T-cell (primary cell): ENCODE data around the gene ACOX3. TPM values are rescaled to one million over a fixed set of nuclear protein-coding genes. Genes with fewer than 3 reads are reported as not detected.

Experiments used
- ATAC-seq, 4 experiments: fragments of 200-7000 bp in 3 of 4; fragments of 150-1000 bp in 1 of 4; cut with Tn5 transposase; replicated peaks in 1 of 4; 1 replicate in 3 of 4; 2 replicates in 1 of 4; pipeline ENCODE4 v1.10.0; 2021; ENCODE audit warnings: moderate library complexity in 3 of 4, mild to moderate bottlenecking in 2 of 4, moderate number of reproducible peaks in 1 of 4
- CTCF ChIA-PET, 2 donors: fragments of 300-600 bp; sonication (Branson Sonifier 250); formaldehyde crosslinking; loops; one replicate each; lab custom pipeline; 2022; ENCODE audit warnings: antibody characterized with exemption in 2 of 2; lab: Charles Lee
- POLR2A ChIA-PET, 2 donors: fragments of 300-600 bp; sonication (Branson Sonifier 250); formaldehyde crosslinking; loops; one replicate each; lab custom pipeline; 2022; ENCODE audit warnings: antibody characterized with exemption in 2 of 2; lab: Charles Lee
- DNase-seq, 35 experiments: peaks; one replicate each; pipeline versions ENCODE4 v3.0.0 to v3.0.0-alpha.2; 2013 to 2023
- H3K27ac ChIP-seq: one replicate; pipeline ENCODE4 v1.5.1; 2013; ENCODE audit warnings: low read length
- H3K27me3 ChIP-seq, 2 experiments: replicated peaks in 1 of 2; 1 replicate in 1 of 2; 2 replicates in 1 of 2; pipeline versions ENCODE4 v1.6.1 to v1.7.0; 2013; ENCODE audit warnings: low read length in 1 of 2, mixed read lengths in 1 of 2; ENCODE audit not compliant: control insufficient read depth in 2 of 2, insufficient read depth in 2 of 2; ENCODE audit errors: extremely low read depth in 1 of 2
- H3K36me3 ChIP-seq, 2 donors: 1 replicate in 1 of 2; 2 replicates in 1 of 2; pipeline versions ENCODE4 v1.6.1 to v1.7.0; 2013; ENCODE audit warnings: low read length in 1 of 2; ENCODE audit not compliant: control insufficient read depth in 2 of 2, insufficient read depth in 1 of 2; ENCODE audit errors: extremely low read depth in 1 of 2
- H3K4me1 ChIP-seq, 2 experiments: 1 replicate in 1 of 2; 2 replicates in 1 of 2; pipeline versions ENCODE4 v1.6.1 to v1.7.0; 2013; ENCODE audit warnings: low read length in 2 of 2, mixed read lengths in 1 of 2; ENCODE audit not compliant: insufficient read depth in 2 of 2, control insufficient read depth in 1 of 2; ENCODE audit errors: extremely low read depth in 1 of 2
- H3K4me3 ChIP-seq, 2 donors: 1 replicate in 1 of 2; 2 replicates in 1 of 2; pipeline versions ENCODE4 v1.5.1 to v1.7.0; 2013; ENCODE audit warnings: mild to moderate bottlenecking in 2 of 2, low read length in 1 of 2, moderate library complexity in 1 of 2; ENCODE audit not compliant: control insufficient read depth in 1 of 2; ENCODE audit errors: extremely low read depth in 1 of 2
- H3K9me3 ChIP-seq: 2 replicates; pipeline ENCODE4 v1.7.0; 2013
- H3K27ac Mint-ChIP-seq, 2 donors: one replicate each; pipeline ENCODE4 v1.8.0; 2020 to 2021; ENCODE audit warnings: mild to moderate bottlenecking in 2 of 2, mixed read lengths in 2 of 2
- H3K27me3 Mint-ChIP-seq, 2 donors: one replicate each; pipeline ENCODE4 v1.8.0; 2021 to 2022; ENCODE audit warnings: mixed read lengths in 2 of 2
- H3K36me3 Mint-ChIP-seq: one replicate; pipeline ENCODE4 v1.8.0; 2021; ENCODE audit warnings: mixed read lengths
- H3K4me1 Mint-ChIP-seq, 3 donors: one replicate each; pipeline ENCODE4 v1.8.0; 2020 to 2022; ENCODE audit warnings: mixed read lengths in 3 of 3, mild to moderate bottlenecking in 1 of 3
- H3K4me3 Mint-ChIP-seq, 3 donors: one replicate each; pipeline ENCODE4 v1.8.0; 2020 to 2022; ENCODE audit warnings: mild to moderate bottlenecking in 3 of 3, mixed read lengths in 3 of 3, moderate library complexity in 3 of 3
- H3K9me3 Mint-ChIP-seq, 3 donors: one replicate each; pipeline ENCODE4 v1.8.0; 2020 to 2022; ENCODE audit warnings: mixed read lengths in 3 of 3
- WGBS: methylation state at CpG from one replicate; pipeline ENCODE4 v1.1.5; 2013; ENCODE audit warnings: missing lambda C conversion rate; ENCODE audit not compliant: insufficient coverage; 5-methylcytosine and 5-hydroxymethylcytosine counted together
- total RNA-seq, 35 experiments: library from RNA in 6 of 35; stranded (reverse) in 6 of 35; fragments of 120-200 nt in 1 of 35; gene quantifications; one replicate each; pipeline versions ENCODE4 v1.2.1 to v1.2.4 and lab custom pipeline; 2013 to 2026

ACOX3 gene
- total RNA-seq, 5 donors from 2014 or later (not counting 1 experiment from before 2014, with no cell fraction given) = 9.4 to 20.7 (median 15.8) TPM

- Mint-ChIP-seq H3K4me3 (no peak overlapping the region), H3K4me1 (no peaks in the 10 kb centered on the region), H3K36me3 (peaks cover 30% of the 10 kb centered on the region), H3K27ac (no peak overlapping the region), H3K9me3 (no peaks in the 10 kb centered on the region), H3K27me3 (no peaks in the 10 kb centered on the region)
- Histone ChIP-seq H3K4me3 (no peak overlapping the region), H3K36me3 (peaks cover 8 to 21% of the 10 kb centered on the region in 2 donors), H3K27me3 (no peaks in the 10 kb centered on the region), H3K4me1 (no peaks in the 10 kb centered on the region), H3K27ac (no peak overlapping the region), H3K9me3 (no peaks in the 10 kb centered on the region)
- no peak for ATAC-seq
- ChIA-PET CTCF (no interaction called here), POLR2A (no interaction called here)
- WGBS = 96% methylated on average over 8 of the region's 15 CpGs
- no peak for DNase-seq
Observed at GRCh38 chr4:8399298-8399697, 41.2 kb downstream of the ACOX3 start.

GRCh38 chr4:8398347-8398746 is 42.2 kb downstream of the ACOX3 start:
- H3K4me3 Mint-ChIP-seq = no peak overlapping the region
- peaks cover 35% of the 10 kb centered on the region for H3K36me3 Mint-ChIP-seq

GRCh38 chr4:8396762-8397406 is 43.6 kb downstream of the ACOX3 start:
- CTCF ChIA-PET = no interaction called here
- Mint-ChIP-seq H3K36me3 (peaks cover 43% of the 10 kb centered on the region), H3K27ac (no peak overlapping the region), H3K9me3 (no peaks in the 10 kb centered on the region), H3K4me3 (no peak overlapping the region), H3K4me1 (no peaks in the 10 kb centered on the region), H3K27me3 (no peaks in the 10 kb centered on the region)
- H3K36me3 ChIP-seq = peaks cover 11 to 22% of the 10 kb centered on the region in 2 donors
- POLR2A ChIA-PET = no interaction called here
- H3K4me3 ChIP-seq = no peak overlapping the region
- WGBS = 96% methylated on average over 23 of the region's 27 CpGs
- H3K4me1 ChIP-seq = no peaks in the 10 kb centered on the region
- DNase-seq = no peak
- H3K9me3 ChIP-seq = no peaks in the 10 kb centered on the region
- no peaks in the 10 kb centered on the region for H3K27me3 ChIP-seq
- no peak overlapping the region for H3K27ac ChIP-seq
- no peak for ATAC-seq

More at GRCh38 chr4:8398347-8398746, 42.2 kb downstream of the ACOX3 start:
- CTCF ChIA-PET = no interaction called here
- Histone ChIP-seq H3K9me3 (no peaks in the 10 kb centered on the region), H3K36me3 (peaks cover 11 to 22% of the 10 kb centered on the region in 2 donors), H3K4me3 (no peak overlapping the region), H3K27ac (no peak overlapping the region), H3K27me3 (no peaks in the 10 kb centered on the region), H3K4me1 (no peaks in the 10 kb centered on the region)
- Mint-ChIP-seq H3K9me3 (no peaks in the 10 kb centered on the region), H3K4me1 (no peaks in the 10 kb centered on the region), H3K27ac (no peak overlapping the region), H3K27me3 (no peaks in the 10 kb centered on the region)
- WGBS = 95% methylated on average over 8 of the region's 9 CpGs
- POLR2A ChIA-PET = no interaction called here
- no peak for ATAC-seq
- no peak for DNase-seq

- POLR2A ChIA-PET = no interaction called here
- no peak overlapping the region for H3K4me3 ChIP-seq
- no peak for DNase-seq
- no peaks in the 10 kb centered on the region for H3K9me3 ChIP-seq
- H3K9me3 Mint-ChIP-seq = no peaks in the 10 kb centered on the region
- no peaks in the 10 kb centered on the region for H3K4me1 Mint-ChIP-seq
- H3K36me3 ChIP-seq = peaks cover 11 to 22% of the 10 kb centered on the region in 2 donors
- H3K27ac Mint-ChIP-seq = no peak overlapping the region
- no peaks in the 10 kb centered on the region for H3K27me3 ChIP-seq
- WGBS = 95% methylated on average over 8 of the region's 12 CpGs
- no peaks in the 10 kb centered on the region for H3K4me1 ChIP-seq
- peaks cover 43% of the 10 kb centered on the region for H3K36me3 Mint-ChIP-seq
- H3K27ac ChIP-seq = no peak overlapping the region
- H3K4me3 Mint-ChIP-seq = no peak overlapping the region
- CTCF ChIA-PET = no interaction called here
- no peaks in the 10 kb centered on the region for H3K27me3 Mint-ChIP-seq
- ATAC-seq = no peak
Observed at GRCh38 chr4:8395504-8396296, 44.8 kb downstream of the ACOX3 start.

- no peaks in the 10 kb centered on the region for H3K9me3 ChIP-seq
- H3K27ac ChIP-seq = no peak overlapping the region
- 98% methylated on average over 11 of the region's 12 CpGs for WGBS
- H3K4me1 Mint-ChIP-seq = no peaks in the 10 kb centered on the region
- peaks cover 46% of the 10 kb centered on the region for H3K36me3 Mint-ChIP-seq
- CTCF ChIA-PET = interaction anchor here in 1 of 2 donors (0.5 kb wide), 1 partner anchor 144 kb away, joined by 3 read pairs; no protein-coding TSS in a partner anchor
- H3K27me3 ChIP-seq = no peaks in the 10 kb centered on the region
- no peak for DNase-seq
- H3K27ac Mint-ChIP-seq = no peak overlapping the region
- H3K4me3 ChIP-seq = no peak overlapping the region
- H3K27me3 Mint-ChIP-seq = no peaks in the 10 kb centered on the region
- no peak for ATAC-seq
- H3K4me1 ChIP-seq = no peaks in the 10 kb centered on the region
- H3K9me3 Mint-ChIP-seq = no peaks in the 10 kb centered on the region
- no peak overlapping the region for H3K4me3 Mint-ChIP-seq
- POLR2A ChIA-PET = no interaction called here
- H3K36me3 ChIP-seq = peaks cover 11 to 22% of the 10 kb centered on the region in 2 donors
Observed at GRCh38 chr4:8394806-8395205, 45.7 kb downstream of the ACOX3 start.

- no peaks in the 10 kb centered on the region for H3K27me3 ChIP-seq
- H3K36me3 ChIP-seq = peaks cover 18 to 23% of the 10 kb centered on the region in 2 donors
- Mint-ChIP-seq H3K36me3 (peaks cover 46% of the 10 kb centered on the region), H3K9me3 (no peaks in the 10 kb centered on the region), H3K27me3 (no peaks in the 10 kb centered on the region), H3K4me3 (no peak overlapping the region), H3K27ac (no peak overlapping the region), H3K4me1 (no peaks in the 10 kb centered on the region)
- no peak for DNase-seq
- ChIA-PET POLR2A (no interaction called here), CTCF (no interaction called here)
- H3K4me1 ChIP-seq = no peaks in the 10 kb centered on the region
- ATAC-seq = no peak
- WGBS = 90% methylated on average over 18 of the region's 19 CpGs
- no peak overlapping the region for H3K4me3 ChIP-seq
- H3K27ac ChIP-seq = no peak overlapping the region
- no peaks in the 10 kb centered on the region for H3K9me3 ChIP-seq
Observed at GRCh38 chr4:8394061-8394519, 46.4 kb downstream of the ACOX3 start.
